HEK293T (cell line): ENCODE results near the gene GALK2.

ENCODE experiments used
- ARNT ChIP-seq: fragments of 450-650 bp; IDR thresholded peaks from 2 replicates; pipeline ENCODE4 v1.6.1; 2017; ENCODE audit warnings: mild to moderate bottlenecking
- BHLHE40 ChIP-seq: fragments of 450-650 bp; IDR thresholded peaks from 2 replicates; pipeline ENCODE4 v1.6.1; 2016; ENCODE audit warnings: mild to moderate bottlenecking, moderate library complexity, borderline replicate concordance
- ELF4 ChIP-seq: fragments of 450-650 bp; IDR thresholded peaks from 2 replicates; pipeline ENCODE4 v1.6.1; 2017; ENCODE audit warnings: antibody characterized with exemption
- FOXK2 ChIP-seq: fragments of 450-650 bp; IDR thresholded peaks from 2 replicates; pipeline ENCODE4 v1.6.1; 2016; ENCODE audit warnings: mild to moderate bottlenecking
- FOXM1 ChIP-seq: fragments of 450-650 bp; IDR thresholded peaks from 2 replicates; pipeline ENCODE4 v1.6.1; 2017; ENCODE audit warnings: mild to moderate bottlenecking, borderline replicate concordance
- L3MBTL2 ChIP-seq: fragments of 450-650 bp; conservative IDR thresholded peaks from 2 replicates; pipeline ENCODE4 v1.6.1; 2016; ENCODE audit warnings: mild to moderate bottlenecking
- NFRKB ChIP-seq: fragments of 450-650 bp; IDR thresholded peaks from 2 replicates; pipeline ENCODE4 v1.6.1; 2016; ENCODE audit warnings: mild to moderate bottlenecking, moderate library complexity
- SP1 ChIP-seq: fragments of 450-650 bp; IDR thresholded peaks from 2 replicates; pipeline ENCODE4 v1.6.1; 2017
- SUZ12 ChIP-seq: fragments of 450-650 bp; IDR thresholded peaks from 2 replicates; pipeline ENCODE4 v1.6.1; 2016; ENCODE audit warnings: mild to moderate bottlenecking
- TARDBP ChIP-seq: fragments of 450-650 bp; IDR thresholded peaks from 2 replicates; pipeline ENCODE4 v1.6.1; 2016
- ZNF384 ChIP-seq: fragments of 450-650 bp; IDR thresholded peaks from 2 replicates; pipeline ENCODE4 v1.6.1; 2016

- TF ChIP-seq SP1 (no peak), ZNF384 (no peak), FOXM1 (no peak), TARDBP (no peak), BHLHE40 (no peak), ARNT (no peak), ELF4 (no peak), NFRKB (no peak), SUZ12 (no peak), L3MBTL2 (no peak), FOXK2 (no peak)
These were observed 117.4 kb downstream of the GALK2 start for GRCh38 chr15:49287481-49287880.
